HuH-7.5 (cell line): ENCODE data around the gene TIAM2.
"Not testable (repeated sequence)": the region's sequence is repeated elsewhere in the genome, so short reads cannot be mapped to it uniquely, and the experiment has no call there.

Experiments
- DNase-seq: peaks from one replicate; pipeline ENCODE4 v3.0.0; 2011; ENCODE audit warnings: low spot score

The TIAM2 gene

DNA sequence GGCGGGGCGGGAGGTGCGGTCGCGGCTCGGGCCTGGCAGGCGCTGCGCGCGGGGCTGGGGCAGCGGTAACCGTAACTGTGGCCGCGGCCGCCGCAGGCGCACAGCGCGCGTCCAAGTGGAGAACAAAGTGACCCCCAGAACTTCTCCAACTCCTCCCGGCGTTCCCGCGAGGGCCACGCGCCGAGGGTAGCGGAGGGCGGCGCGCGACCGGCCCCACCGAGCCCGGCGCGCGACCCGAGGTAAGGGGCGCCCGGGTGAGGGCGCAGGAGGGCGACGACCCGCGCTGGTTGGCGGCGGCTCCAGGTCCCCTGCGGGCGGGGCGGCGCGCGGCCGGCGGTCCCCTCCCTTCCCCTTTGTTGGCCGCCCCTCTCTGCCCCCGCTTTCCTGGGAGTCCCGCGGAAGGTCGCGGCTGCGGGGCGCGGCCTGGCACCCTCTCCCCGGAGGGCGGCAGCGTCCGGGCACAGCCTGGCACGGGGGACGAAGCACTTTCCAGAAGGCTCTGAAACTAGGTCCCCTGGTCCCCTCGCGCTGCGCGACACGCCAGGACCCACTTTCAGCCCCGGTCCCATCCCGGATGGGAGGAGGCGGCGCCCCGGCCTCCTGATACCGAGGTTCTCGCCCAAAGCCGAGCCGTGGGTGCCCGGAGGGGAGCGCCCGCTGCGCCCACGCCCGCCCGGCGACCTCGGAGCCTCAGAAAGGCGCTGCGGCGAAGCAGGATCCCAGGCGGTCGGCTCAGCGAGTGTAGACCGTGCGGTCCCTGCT lies at the start of gene TIAM2:
Gene TIAM2, plus strand, starts transcription at position 62 of the 762 bp plus-strand sequence. CDS start 133,909 bp downstream, outside the sequence.
- DNase-seq: peak; percentile 37

DNA sequence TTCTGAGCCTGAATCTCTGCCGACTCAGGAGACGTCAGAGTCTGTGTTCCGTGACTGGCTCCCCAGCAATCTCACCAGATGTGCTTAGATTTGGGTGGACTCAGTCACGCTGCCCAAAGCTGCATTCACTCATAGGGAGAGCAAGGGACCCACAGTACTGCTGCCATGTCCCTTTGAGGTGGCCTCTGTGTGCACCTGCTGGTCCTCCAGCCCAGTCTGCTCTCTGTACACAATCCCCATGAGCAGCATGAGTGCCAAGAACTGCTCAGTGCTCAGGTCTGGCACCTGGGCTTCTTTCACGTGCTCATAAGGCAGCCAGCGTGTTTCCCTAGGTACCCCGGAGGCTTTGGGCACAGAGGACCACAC lies 44.2 kb upstream of the TIAM2 start:
- DNase-seq: no peak

DNA sequence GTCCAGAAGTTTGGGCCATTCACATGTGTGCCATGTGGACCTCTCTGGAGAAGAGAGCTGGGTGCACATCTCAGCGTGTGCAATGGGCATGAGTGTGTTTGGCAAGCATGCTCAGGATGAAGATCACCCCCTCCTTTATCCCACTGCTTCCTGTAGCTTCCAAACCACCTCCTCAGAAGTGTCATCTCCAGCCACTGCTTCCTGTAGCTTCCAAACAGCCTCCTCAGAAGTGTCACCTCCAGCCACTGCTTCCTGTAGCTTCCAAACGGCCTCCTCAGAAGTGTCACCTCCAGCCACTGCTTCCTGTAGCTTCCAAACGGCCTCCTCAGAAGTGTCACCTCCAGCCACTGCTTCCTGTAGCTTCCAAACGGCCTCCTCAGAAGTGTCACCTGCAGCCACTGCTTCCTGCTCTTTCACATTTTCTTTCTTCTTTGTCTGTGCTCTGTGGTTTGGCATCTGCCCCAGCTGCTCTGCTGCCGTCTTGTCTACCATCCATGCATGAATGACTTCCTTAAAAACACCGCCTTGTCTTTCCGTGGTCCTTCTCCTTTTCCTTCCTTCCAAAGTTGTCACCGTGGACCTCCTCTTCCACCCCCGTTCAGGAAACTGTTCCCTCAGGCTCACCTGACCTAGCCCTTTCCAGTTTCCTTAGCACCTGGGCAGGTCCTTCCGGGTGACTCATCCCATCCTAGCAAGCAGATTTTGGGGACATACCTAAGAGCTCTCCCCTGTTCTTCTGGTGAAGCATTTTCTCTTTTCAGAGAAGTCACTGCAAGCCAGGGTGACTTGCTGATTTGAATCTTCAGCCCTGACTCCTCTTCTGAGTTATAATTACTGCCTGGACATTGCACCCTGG lies 43.5 kb upstream of the TIAM2 start:
- no peak for DNase-seq

DNA sequence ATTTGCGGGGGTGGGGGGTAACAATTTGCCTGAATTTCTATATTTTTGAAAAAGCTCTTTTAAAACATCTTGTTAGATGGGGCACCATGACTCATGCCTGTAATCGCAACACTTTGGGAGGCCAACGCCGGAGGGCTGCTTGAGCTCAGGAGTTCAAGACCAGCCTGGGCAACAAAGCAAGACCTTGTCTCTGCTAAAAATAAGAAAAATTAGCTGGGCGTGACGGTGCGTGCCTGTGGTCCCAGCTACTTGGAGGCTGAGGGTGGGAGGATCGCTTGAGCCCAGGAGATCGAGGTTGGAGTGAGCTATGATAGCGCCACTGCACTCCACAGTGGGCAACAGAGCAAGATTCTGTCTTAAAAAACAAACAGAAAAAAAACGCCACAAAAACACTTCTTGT lies 41.5 kb upstream of the TIAM2 start:
- no peak for DNase-seq

DNA sequence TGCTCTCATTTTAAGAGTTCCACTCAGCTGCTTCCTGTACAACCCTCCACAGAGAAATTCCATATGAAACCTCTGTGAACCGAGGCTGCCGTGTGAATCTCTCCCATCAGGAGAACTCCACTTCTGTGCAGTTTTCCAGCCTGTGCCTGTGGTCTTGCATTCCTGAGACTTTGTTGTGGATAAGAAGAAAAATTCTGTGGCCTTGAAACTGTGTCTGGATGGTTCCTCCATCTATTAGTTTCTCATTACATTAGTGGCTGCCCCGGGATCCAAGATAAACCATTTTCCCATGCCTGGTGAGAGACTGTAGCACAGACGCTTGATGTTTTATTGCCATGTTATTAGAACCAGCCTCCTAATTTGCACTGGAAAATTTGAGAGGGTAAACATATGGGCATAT lies 40.8 kb upstream of the TIAM2 start:
- DNase-seq: no peak

DNA sequence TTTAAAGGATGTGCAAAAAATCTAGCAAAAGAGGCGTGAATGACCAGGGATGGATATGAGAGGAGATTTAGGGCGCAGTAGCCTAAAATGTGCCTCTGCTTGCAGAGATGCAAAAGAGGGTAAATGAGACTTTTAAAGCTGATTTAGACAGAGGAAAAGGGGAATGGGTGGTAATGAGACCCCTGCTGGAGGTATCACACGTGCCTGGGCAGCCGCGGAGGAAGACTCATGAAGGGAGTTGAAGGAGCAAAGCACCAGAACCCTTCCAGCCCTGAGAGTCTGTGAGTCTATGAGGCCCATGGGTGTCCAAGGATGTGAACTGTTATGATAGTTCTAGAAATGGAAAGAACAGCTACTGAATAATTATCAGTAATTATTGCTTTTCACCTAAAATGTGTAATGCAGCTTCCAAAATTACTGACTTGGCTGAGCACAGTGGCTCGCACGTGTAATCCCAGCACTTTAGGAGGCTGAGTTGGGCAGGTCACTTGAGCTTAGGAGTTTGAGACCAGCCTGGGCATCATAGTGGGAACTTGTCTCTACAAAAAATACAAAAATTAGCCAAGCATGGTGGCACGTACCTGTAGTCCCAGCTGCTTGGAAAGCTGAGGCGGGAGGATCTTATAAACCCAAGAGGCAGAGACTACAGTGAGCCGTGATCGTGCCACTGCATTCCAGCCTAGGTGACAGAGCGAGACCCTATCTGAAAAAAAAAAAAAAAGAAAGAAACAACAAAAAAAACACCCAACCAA lies 38.2 kb upstream of the TIAM2 start:
- DNase-seq: no peak

DNA sequence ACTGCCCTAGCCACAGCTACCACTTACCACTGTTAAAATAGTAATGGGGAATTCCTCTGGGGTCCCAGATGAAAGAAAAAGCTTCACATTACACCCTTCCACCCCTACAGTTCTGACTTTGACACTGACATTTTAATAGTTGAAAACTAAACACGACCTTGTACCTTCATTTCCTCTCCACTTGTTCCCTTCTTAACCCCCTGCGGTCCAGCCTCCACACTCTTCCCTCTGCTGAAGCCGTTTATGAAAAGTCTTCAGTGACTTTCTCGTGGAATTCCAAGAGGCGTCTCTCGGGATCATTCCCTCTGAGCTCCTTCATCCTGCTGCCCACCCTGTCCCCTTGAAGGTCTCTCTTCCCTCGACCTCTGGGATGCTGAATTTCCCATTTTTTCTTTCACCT lies 36.6 kb upstream of the TIAM2 start:
- DNase-seq: no peak

DNA sequence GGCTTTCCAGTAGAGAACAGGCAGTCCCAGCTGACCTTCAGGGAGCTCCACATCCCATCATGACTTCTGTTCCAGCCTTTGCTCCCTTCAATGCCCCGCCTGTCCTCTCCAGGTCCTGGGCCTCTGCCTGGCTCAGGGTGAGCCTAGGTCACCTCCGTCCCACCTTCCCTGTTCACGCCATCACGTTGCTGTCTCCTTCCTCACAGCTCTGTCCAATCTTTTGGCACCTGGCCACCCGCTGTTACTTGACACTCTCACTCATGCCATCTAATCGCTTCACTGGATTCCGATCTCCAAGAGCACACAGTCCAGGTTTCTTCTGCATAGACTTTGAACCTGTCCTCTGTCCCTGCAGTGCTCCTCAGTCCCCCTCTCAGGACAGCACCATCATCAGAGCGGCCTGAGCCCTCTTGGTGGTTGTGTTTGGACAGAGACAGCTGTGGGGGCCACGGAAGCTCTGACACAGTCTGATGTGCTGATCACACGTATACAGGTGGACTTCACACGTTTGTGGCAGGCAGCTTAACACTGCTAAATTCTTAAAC lies 34.7 kb upstream of the TIAM2 start:
- DNase-seq: peak; percentile 35

DNA sequence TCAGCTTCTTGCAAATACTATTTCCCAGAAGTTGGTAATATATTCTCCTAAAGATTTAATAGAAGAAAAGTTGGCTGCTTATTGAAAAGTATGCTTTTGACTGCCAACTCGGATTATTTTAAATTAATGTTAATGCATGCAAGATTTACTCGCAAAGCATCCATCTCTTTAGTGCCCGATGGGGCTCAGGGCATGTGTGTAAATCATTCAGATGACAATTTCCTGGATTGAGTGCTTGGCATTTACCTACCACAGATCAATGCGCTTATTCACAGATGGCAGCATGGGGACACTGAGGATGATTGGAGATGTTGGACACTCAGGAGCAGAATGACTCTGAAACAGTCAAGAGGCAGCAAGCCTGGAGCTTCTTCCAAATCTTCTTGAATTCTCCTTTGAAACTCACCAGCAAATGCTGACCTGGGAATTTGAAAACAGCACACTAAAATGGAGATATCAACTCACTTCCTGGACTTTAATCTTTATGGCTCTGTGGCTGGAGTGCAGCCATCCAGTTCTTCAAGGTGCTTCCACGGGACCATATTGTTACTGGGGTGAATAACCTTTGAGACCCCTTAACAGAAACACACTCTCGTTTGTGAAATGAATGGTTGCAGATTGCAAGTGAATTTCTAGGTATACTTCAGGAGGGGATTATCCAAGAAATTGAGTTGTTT lies 34.1 kb upstream of the TIAM2 start:
- DNase-seq: no peak

DNA sequence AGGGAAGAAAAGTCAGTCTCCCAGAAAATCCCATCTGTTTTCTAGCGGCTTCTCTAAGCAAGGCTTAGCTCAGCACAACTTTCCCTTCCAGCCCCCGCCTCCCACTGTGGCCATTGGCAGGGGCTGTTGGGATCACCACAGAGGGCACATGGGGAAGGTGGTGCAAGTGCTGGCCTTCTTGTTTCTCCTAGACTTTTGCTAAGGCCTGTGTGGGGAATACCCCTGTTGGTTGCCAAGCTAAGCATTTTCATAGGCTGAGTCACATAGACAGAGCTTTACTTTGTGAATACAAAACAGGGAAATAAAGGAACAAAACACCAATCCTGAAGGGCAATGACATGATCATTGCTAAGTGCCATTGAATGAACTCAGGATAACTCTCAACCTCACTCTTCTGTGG lies 32.4 kb upstream of the TIAM2 start:
- no peak for DNase-seq

DNA sequence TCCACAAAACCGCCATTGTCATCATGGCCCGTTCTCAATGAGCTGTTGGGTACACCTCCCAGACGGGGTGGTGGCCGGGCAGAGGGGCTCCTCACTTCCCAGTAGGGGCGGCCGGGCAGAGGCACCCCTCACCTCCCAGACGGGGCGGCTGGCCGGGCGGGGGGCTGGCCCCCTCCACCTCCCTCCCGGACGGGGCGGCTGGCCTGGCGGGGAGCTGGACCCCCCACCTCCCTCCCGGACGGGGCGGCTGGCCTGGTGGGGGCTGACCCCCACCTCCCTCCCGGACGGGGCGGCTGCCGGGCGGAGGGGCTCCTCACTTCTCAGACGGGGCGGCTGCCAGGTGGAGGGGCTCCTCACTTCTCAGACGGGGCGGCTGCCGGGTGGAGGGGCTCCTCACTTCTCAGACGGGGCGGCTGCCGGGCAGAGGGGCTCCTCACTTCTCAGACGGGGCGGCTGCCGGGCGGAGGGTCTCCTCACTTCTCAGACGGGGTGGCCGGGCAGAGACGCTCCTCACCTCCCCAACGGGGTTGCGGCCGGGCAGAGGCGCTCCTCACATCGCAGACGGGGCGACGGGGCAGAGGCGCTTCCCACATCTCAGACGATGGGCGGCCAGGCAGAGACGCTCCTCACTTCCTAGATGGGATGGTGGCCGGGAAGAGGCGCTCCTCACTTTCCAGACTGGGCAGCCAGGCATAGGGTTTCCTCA lies 28.9 kb upstream of the TIAM2 start:
- DNase-seq: not testable (repeated sequence)

DNA sequence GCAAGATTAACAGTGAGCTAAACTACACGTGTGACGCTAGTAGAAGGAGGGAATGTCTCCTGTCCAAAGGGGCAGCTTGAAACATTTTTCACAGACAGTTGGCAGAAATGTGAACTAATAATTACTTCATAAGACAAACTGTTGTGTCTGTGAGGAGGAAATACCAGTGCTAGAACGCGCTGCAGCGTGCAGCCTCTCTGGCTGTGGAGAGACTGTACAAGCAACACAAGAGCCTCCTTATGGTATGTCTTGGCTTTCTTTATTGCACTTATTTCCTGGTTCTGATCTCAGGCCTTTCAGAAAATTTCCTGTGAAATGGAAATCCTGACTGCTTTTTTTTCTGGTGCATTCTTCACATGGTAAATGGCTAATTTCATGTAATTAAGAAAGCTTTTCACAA lies 25.3 kb upstream of the TIAM2 start:
- DNase-seq: no peak

DNA sequence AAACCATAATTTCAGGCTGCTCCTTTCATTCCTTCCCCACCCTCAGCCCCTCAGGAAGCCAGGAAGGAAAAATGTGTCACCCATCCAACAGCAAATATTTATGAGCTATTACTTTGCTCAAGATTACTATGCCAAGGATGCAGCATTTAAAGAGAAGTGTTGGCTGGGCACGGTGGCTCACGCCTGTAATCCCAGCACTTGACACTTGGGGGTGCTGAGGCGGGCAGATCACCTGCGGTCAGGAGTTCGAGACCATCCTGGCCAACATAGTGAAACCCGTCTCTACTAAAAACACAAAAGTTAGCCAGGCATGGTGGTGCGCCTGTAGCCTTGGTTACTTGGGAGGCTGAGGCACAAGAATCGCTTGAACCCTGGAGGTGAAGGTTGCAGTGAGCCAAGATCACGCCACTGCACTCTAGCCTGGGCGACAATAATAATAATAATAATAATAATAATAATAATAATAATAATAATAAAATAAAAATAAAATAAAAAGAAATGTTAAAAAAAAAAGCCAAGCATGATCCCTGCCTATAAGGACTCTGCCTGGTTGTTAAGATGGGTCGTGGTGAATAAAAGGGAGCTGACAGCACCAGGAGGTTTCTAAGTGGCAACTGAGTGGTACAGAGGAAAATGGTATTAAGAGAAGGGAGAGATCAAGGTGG lies 20.5 kb upstream of the TIAM2 start:
- DNase-seq: no peak

DNA sequence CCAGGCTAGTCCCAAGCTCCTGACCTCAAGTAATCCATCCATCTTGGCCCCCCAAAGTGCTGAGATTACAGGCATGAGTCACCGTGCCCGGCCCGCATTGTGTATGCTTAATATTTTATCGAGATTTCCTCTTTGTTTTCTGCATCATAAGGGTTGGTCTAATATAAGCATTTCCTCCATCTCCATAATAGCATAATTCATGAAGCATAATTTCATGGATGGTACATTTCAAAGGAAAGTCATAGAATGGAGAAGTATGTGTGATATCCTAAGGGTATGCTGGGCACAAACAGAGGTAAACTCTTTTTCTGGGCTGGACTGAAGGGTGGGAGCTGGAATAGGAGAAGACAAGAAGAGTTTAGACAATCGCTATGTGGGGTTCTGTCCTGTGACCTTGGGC lies 17.5 kb upstream of the TIAM2 start:
- no peak for DNase-seq

DNA sequence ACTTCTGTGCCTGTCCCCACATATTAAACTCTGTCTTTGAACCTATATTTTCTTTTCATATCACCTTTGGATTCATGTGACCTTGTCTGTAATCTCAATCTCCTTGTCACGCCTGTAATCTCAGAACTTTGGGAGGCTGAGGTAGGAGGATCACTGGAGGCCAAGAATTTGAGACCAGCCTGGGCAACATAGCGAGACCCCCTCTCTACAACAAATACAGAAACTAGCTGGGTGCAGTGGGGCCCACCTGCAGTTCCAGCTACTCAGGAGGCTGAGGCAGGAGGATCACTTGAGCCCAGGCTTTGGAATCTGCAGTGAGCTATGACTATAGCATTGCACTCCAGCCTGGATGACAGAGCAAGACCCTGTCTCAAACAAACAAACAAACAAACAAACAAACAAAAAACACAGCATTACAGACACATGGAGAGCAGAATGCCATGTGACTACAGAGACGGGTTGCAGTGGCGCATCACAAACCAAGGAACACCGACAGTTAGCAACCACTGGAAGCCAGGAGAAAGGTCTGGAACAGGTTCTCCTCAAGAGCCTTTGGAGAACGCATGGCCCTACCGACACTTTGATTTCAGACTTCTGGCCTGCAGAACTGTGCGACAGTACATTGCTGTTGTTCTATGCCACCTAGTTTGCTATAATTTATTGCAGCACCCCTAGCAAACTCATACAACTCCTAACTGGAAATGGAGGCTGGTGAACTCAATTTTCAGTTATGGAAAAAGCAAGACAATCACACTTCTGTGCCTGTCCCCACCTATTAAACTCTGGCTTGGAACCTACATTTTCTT lies 14.6 kb upstream of the TIAM2 start:
- no peak for DNase-seq

DNA sequence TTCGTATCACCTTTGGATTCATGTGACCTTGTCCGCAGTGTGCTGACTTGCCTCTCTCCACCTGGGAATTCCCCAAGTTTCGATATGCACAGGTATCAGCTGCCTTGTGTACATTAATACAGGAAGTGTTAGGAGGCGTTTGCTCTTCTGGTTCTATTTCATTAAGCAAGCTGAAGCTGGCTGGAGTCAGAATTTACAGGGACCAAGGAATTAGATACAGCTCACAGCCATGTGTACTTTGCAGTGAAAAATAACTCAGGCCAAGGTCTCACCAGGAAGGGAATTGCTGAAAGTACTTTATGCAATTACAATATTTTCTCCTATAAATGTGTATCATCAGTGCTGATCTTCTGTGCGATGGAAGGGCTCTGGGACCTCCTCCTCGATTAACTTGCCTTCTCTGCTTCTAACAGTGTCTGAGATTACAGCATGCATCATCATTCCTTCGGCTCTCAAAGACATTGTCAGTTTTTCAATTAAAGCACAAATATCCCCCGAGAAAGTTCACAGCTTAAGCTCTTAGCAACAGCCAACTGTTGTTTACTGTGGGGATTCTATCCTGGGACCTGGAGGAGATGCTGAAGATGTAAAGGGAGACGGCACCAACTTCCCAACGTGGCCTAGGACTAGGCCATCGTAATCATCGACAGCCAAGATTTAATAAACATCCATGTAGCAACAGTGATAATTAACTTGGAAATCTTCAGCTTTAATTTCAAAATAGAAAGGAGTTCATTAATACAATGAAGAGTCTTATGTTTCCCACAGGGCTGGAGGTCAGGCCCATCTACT lies 13.8 kb upstream of the TIAM2 start:
- no peak for DNase-seq

DNA sequence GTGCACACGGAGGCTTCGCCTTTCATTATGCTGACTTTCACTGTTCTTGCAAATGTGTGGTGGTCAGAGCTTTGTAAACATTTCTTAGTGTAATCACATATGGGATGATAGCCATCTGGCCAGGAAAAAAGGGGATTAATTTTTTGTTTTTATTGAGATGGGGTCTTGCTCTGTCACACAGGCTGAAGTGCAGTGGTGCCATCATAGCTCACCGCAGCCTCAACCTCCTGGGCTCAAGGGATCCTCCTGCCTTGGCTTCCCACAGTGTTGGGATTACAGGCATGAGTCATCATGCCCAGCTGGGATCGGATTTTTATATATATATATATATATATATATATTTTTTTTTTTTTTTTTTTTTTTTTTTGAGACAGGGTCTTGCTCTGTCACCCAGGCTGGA lies 11.0 kb upstream of the TIAM2 start:
- DNase-seq: no peak

DNA sequence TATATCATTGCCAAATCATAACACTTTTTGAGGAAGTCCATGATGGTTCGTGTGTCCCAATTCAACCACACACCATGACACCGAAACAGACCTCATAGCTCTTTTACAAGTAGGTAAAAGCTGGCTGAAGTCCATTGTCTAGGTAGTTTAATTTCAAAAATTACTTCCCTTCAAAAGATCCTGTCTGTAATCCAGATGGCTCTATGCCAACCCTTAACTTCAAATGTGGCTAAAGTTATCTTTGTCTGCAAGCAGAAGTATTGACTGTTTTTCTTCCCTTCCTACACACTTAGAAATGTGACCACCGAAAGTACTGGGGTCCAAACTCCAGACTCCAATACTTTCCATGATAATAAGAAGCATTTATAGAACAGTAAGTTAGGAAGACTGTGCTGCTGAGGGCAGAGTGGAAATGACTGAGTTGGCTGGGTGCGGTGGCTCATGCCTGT lies 8.3 kb upstream of the TIAM2 start:
- DNase-seq: no peak

DNA sequence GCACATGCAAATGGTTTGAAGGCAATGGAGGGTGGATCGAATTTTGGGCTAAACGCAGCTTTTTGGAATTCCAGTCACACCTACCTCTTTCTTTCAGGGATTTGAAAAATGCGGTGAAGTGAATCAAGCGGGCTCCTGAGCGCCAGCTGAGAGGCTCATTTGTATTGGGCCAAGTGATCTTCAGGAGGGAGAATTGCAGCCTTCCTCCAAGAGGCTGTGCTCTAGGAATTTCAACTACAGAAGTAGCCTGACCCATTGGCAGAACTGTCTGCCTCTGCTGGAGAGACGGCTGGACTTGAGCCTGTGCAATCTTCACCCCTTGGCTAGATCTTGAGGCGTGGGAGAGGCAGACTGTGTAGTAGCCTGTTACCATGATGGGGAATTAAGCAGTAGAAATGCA lies 5.7 kb upstream of the TIAM2 start:
- no peak for DNase-seq
